Measurements from ENCODE around the gene OR5K2.

The OR5K2 gene

GRCh38 chr3:98497381-98497780, at the start of gene OR5K2:
Gene OR5K2, plus strand, starts transcription at chr3:98497681. Its CDS starts 0 bp downstream, at chr3:98497681.
- no peak for FAIRE-seq

GRCh38 chr3:98449606-98450193, 47.8 kb upstream of the OR5K2 start:
- FAIRE-seq = no peak

- FAIRE-seq = no peak
Measured at GRCh38 chr3:98450372-98450771, 47.1 kb upstream of the OR5K2 start.

DNA sequence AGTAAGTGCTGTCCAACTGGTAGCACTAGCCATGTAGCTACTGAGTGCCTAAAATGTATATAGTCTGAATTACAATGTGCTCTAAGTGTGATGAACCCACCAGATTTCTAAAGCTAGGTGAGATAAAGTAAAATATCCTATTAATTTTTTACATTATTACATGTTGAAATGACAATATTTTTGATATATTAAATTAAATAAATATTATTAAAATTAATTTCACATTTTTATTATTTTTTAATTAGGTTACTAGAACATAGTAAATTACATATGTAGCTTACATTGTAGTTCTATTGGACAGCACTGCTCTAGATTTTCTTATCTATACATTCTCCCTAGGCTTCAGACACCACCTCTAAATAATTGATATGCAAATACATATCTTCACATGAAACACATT, 43.7 kb upstream of the OR5K2 start:
- no peak for FAIRE-seq

DNA sequence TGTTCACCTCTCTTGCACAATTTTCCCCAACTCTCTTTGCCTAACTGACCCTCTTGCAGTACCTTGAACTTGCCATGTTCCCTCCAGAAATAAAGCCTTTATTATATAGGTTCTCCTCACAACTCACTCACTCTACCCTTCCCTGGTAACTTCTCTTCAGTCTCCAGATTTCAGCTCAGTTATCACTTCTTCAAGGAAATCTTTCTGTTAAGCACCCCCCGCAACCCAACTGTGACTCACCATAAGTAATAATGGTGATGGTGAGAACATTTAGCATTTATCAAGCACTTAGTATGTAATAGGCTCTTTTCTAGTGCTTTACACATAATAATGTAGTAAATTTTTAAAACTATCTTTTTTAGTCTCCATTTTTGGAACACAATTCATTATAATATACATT, 42.6 kb upstream of the OR5K2 start:
- no peak for FAIRE-seq

- FAIRE-seq = no peak
Measured at GRCh38 chr3:98457543-98457942, 39.9 kb upstream of the OR5K2 start.

DNA sequence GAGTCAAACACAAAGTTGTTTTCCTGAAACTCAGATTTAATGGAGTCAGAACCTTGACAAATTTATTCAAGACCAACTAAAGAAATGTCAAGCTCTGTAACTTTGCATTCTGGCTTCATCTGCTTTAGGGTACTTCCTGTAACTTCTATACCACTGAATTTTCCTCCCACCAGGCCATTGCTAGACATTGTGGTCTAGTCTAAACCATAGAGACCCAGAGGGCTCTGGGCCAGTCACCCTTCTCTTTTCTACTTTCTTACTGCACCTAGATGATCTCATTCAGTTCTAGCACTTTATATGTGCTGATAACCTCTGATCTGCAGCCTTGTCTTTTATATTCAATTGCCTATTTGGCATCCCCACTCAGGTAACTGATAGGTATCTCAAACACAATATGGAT, 37.3 kb upstream of the OR5K2 start:
- no peak for FAIRE-seq

GRCh38 chr3:98462901-98463300, 34.6 kb upstream of the OR5K2 start, which contains the start of gene OR5K1:
Gene OR5K1, plus strand, starts transcription at chr3:98463201. Its CDS starts 6,376 bp downstream, at chr3:98469577.
- no peak for FAIRE-seq

- no peak for FAIRE-seq
Measured at GRCh38 chr3:98482717-98483482, 14.6 kb upstream of the OR5K2 start.

GRCh38 chr3:98483626-98484025, 13.9 kb upstream of the OR5K2 start:
- FAIRE-seq = no peak

DNA sequence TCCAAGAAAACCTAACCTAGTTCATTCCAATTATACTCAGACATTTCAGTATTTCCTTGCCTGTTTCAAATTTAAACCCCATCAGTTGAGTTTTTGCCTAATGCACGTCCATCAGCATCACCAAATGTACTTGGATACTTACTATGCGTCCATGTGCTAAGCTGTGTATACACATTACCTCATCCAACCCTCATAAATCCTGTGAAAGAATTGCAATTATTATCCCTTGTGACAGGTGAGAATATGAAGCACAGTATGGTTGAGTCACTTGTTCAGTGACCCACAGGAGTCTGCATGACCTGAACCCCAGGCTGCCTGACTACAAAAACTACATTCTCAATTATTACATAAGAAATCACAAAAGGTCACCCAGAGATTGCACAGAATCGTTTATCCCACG, 2.5 kb downstream of the OR5K2 start:
- FAIRE-seq = no peak

DNA sequence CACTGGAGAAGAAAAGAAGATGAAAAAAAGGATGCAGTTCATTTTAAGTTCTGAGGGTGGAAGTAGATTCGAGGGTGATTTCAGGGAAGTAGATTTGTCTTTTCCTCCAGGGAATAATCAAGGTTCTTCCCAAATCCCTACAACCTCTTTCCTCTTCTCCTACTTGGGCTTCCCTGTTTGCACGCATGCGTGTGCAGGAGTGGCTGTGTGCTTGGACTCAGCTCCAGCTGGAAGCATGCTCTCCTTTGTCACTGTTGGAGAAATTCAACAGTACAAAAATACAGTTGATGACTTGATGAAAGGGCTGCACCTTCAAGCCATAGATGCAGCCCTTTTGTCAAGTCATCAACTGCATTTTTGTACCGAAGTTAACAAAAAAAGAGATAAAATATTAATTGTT, 3.8 kb downstream of the OR5K2 start:
- FAIRE-seq = no peak

DNA sequence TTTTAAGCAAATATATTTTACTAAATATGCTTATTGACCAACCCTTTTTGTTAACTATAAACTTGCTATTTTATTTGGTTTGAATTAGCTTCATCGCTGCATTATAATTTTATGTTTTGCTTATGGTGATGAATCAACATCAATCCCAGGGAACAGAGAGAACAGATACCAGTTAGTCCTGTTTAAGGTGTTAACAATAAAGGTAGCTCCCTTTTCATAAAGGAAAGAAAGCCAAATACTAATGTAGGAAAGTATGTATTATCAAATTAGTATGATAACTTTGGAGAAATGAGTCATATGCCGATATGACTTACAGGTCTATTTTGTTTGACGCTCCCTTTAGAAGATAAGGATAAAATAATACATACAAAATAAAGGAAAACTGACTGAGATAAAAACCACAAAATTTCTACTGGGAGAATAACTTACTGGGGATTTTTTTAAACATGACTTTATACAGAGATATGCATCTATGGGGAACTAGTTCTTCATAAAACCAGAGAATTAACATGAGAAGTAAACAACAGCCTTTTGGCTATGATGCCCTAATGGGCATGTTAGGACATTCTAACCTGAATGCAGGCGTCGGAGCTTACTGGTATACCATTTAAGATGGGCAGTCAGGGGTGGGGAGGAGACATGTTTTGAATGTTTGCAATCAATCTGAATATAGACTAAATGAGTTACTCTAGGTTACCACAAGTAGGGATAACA, 4.5 kb downstream of the OR5K2 start:
- no peak for FAIRE-seq

GRCh38 chr3:98504539-98504938, 7.1 kb downstream of the OR5K2 start:
- FAIRE-seq = no peak

GRCh38 chr3:98508582-98508981, 11.1 kb downstream of the OR5K2 start:
- FAIRE-seq = no peak

GRCh38 chr3:98512576-98512975, 15.1 kb downstream of the OR5K2 start:
- FAIRE-seq = no peak

DNA sequence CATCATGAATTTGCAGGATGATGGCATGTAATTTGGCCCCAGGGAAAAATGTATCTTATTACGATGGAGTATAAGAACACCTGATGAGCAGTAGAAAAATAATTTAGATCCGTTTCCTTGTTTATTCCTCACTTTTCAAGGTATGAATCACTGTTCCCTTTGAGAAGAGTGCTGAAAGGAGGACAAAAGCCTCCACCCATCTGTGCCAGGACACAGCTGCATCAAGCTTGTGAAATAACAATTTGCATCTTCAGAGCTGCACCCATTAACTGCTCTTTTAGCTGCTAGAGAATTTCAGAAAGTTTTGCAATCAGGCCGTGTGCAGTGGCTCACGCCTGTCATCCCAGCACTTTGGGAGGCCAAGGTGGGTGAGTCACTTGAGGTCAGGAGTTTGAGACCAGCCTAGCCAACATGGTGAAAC, 15.6 kb downstream of the OR5K2 start:
- no peak for FAIRE-seq

- no peak for FAIRE-seq
Measured at GRCh38 chr3:98513736-98514135, 16.3 kb downstream of the OR5K2 start.

- FAIRE-seq = no peak
Measured at GRCh38 chr3:98514948-98515347, 17.5 kb downstream of the OR5K2 start.

- FAIRE-seq = no peak
Measured at GRCh38 chr3:98518816-98519215, 21.3 kb downstream of the OR5K2 start.

DNA sequence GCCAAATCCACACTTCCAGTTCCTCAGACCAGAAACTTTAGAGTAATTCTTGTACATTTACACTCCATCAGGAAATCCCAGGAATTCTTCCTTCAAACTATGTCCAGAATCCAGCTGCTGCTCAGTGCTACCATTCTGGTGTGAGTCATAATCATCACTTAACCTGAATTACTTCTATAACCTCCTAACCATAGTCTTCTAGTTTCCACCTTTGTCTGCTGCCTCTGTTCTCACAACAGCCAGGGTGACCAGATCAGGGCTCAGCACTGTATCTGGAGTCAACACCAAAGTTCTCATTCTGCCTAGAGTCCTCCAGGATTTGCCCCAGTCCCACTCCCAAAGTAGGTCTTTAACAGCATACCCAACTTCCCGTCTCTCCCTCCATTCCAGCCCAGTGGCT, 21.9 kb downstream of the OR5K2 start:
- no peak for FAIRE-seq

GRCh38 chr3:98521897-98522543, 24.5 kb downstream of the OR5K2 start:
- FAIRE-seq = no peak

- FAIRE-seq = peak; percentile 90
Measured at GRCh38 chr3:98522544-98523281, 25.2 kb downstream of the OR5K2 start, which contains the start of gene CLDND1. Gene CLDND1, minus strand, starts transcription at chr3:98522902. Its CDS starts 1,478 bp downstream, at chr3:98521424.

Measured in endometrium (tissue), 2 donors.